ENCODE results near the gene RNU6-9. TPM values are rescaled to one million over a fixed set of nuclear protein-coding genes. Genes with fewer than 3 reads are reported as not detected.
"Not testable (repeated sequence)": the region's sequence is repeated elsewhere in the genome, so short reads cannot be mapped to it uniquely, and the experiment has no call there.

Gene RNU6-9
- total RNA-seq, 1 experiment from 2014 or later = not detected

GRCh38 chr19:877992-878660 lies 15.2 kb upstream of the RNU6-9 start:
- DNase-seq (ENCODE audit: low read depth) = not testable (repeated sequence)

- DNase-seq (ENCODE audit: low read depth) = not testable (repeated sequence)
Observed at GRCh38 chr19:878751-879561, 14.3 kb upstream of the RNU6-9 start.

GRCh38 chr19:879711-880438 lies 13.4 kb upstream of the RNU6-9 start:
- no peak for DNase-seq (ENCODE audit: low read depth)

- DNase-seq (ENCODE audit: low read depth) = no peak
Observed at GRCh38 chr19:881385-882071, 11.8 kb upstream of the RNU6-9 start.

GRCh38 chr19:882871-883497 lies 10.3 kb upstream of the RNU6-9 start:
- no peak for DNase-seq (ENCODE audit: low read depth)

- peak; percentile 91 for DNase-seq (ENCODE audit: low read depth)
Observed at GRCh38 chr19:883661-884211, 9.5 kb upstream of the RNU6-9 start.

- DNase-seq (ENCODE audit: low read depth) = no peak
Observed at GRCh38 chr19:884420-885211, 8.7 kb upstream of the RNU6-9 start.

GRCh38 chr19:885536-886224 lies 7.6 kb upstream of the RNU6-9 start:
- no peak for DNase-seq (ENCODE audit: low read depth)

- peak; percentile 71 for DNase-seq (ENCODE audit: low read depth)
Observed at GRCh38 chr19:887072-887471, 6.2 kb upstream of the RNU6-9 start.

- no peak for DNase-seq (ENCODE audit: low read depth)
Observed at GRCh38 chr19:887599-887998, 5.7 kb upstream of the RNU6-9 start.

- no peak for DNase-seq (ENCODE audit: low read depth)
Observed at GRCh38 chr19:888581-889385, 4.5 kb upstream of the RNU6-9 start.

- no peak for DNase-seq (ENCODE audit: low read depth)
Observed at GRCh38 chr19:889662-890295, 3.5 kb upstream of the RNU6-9 start.

GRCh38 chr19:890831-891230 lies 2.5 kb upstream of the RNU6-9 start:
- no peak for DNase-seq (ENCODE audit: low read depth)

GRCh38 chr19:891421-892200 lies 1.7 kb upstream of the RNU6-9 start:
- not testable (repeated sequence) for DNase-seq (ENCODE audit: low read depth)

- no peak for DNase-seq (ENCODE audit: low read depth)
Observed at GRCh38 chr19:892243-892893, 916 bp upstream of the RNU6-9 start.

GRCh38 chr19:896434-896833 lies 3.1 kb downstream of the RNU6-9 start:
- no peak for DNase-seq (ENCODE audit: low read depth)

GRCh38 chr19:896999-897398 lies 3.7 kb downstream of the RNU6-9 start:
- DNase-seq (ENCODE audit: low read depth) = no peak

Measured in M059J (cell line).